Activated T-cell treated with anti-CD3 and anti-CD28 coated beads, Interleukin-2, amount 50 U/mL, for 72 hours (primary cell): ENCODE results near the gene CDK15. TPM values are rescaled to one million over a fixed set of nuclear protein-coding genes. Genes with fewer than 3 reads are reported as not detected.

Source experiments
- ATAC-seq, 2 donors: fragments of 150-1000 bp; cut with Tn5 transposase; replicated peaks in 1 of 2; 2 replicates each; pipeline ENCODE4 v1.10.0; 2021; ENCODE audit warnings: moderate library complexity in 2 of 2, mild to moderate bottlenecking in 1 of 2
- DNase-seq, 2 donors: peaks; one replicate each; pipeline ENCODE4 v3.0.0; 2021 to 2022; ENCODE audit warnings: mixed read lengths in 1 of 2
- H3K27ac Mint-ChIP-seq: one replicate; pipeline ENCODE4 v1.8.0; 2022; ENCODE audit warnings: mild to moderate bottlenecking, moderate library complexity, mixed read lengths
- H3K27me3 Mint-ChIP-seq: one replicate; pipeline ENCODE4 v1.8.0; 2022; ENCODE audit warnings: low read depth, mixed read lengths
- H3K36me3 Mint-ChIP-seq, 2 donors: one replicate each; pipeline ENCODE4 v1.8.0; 2022; ENCODE audit warnings: mixed read lengths in 2 of 2, mild to moderate bottlenecking in 1 of 2; ENCODE audit not compliant: insufficient read depth in 2 of 2
- H3K4me1 Mint-ChIP-seq: one replicate; pipeline ENCODE4 v1.8.0; 2022; ENCODE audit warnings: low read depth, mixed read lengths
- H3K4me3 Mint-ChIP-seq, 2 donors: one replicate each; pipeline ENCODE4 v1.8.0; 2022; ENCODE audit warnings: mild to moderate bottlenecking in 2 of 2, mixed read lengths in 2 of 2, moderate library complexity in 2 of 2
- H3K9me3 Mint-ChIP-seq, 2 donors: one replicate each; pipeline ENCODE4 v1.8.0; 2022; ENCODE audit warnings: mixed read lengths in 2 of 2
- total RNA-seq, 2 donors: library from RNA; stranded (reverse); gene quantifications; one replicate each; pipeline ENCODE4 v1.2.3, GENCODE V29; 2022

Gene CDK15
- total RNA-seq, 2 donors from 2014 or later: not detected

DNA sequence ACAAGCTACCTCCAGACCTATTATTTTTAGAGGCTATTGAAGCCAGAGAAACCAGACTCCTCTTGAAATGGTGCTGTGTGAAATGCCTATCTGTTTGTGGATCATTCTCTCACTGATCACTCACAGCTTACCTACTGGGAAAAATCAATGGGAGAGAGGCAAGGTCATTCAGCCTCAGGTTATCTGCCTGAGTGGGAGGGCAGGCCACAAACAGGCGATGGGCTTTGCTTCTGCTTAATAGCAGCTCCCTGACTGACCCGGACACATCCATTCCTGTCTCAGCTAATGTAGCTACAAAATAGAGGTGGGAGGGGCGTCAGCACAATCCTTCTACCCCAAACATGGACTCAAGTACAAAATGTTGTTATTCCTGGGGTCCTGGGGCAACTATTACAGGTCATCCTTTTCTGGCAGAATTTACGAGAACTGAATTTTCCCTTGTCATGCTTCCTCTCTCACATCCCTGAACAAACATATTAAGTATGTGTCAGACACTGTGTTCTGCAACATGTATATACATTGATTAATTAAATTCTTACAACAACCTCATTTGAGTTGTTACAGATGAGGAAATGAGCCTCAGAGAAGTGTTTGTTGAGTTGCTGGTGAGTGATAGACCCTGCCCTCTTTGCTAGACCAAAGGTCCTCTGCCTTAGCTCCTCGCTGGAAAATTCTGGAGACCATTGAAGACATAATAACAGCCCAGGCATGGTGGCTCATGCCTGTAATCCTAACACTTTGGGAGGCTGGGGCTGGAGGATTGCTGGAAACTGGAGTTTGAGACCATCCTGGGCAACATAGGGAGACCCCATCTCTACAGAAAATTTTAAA is 60.5 kb downstream of the CDK15 start:
- H3K27me3 Mint-ChIP-seq: peaks cover 7% of the 10 kb centered on the region
- ATAC-seq (no peak), DNase-seq (no peak)
- H3K27ac Mint-ChIP-seq: no peak overlapping the region
- H3K4me1 Mint-ChIP-seq: no peaks in the 10 kb centered on the region
- H3K9me3 Mint-ChIP-seq: no peaks in the 10 kb centered on the region
- H3K4me3 Mint-ChIP-seq: no peak overlapping the region
- H3K36me3 Mint-ChIP-seq: no peaks in the 10 kb centered on the region

DNA sequence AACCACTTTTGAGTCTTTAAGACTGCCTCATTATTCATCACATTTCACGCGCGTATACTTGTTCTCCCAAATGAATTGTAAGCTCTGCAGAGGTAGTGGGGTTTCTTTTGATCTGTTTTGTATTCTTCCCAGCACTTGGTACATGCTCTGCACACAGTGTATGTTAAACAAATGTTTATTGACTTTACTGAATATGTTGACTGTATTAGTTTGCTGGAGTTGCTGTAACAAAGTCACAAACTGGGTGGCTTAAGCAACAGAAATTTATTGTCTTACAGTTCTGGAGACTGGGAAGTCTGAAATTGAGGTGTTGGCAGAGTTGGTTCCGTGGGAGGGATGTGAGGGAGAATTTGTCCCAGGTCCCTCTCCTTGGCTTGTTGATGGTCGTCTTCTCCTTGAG is 65.1 kb downstream of the CDK15 start:
- ATAC-seq: no peak
- H3K27ac Mint-ChIP-seq: no peak overlapping the region

DNA sequence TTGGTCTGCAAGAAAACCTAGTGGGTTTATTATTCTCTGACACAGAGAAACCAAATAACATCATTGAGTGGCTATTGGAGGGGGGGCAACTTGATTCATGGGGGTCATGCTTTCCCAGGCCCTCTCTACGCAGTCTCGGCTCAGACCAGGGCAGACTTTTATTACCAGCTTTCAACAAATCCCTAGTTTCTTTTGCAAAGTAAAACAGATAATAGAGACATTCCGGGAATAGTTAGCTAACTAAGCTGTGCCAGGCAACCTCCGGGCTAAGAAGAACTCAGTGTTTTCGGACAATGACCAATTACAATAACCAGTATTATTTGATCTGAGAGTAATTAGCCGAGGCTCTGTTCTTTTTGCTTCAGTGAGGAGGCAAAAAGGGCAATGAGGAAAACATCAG is 66.3 kb downstream of the CDK15 start:
- H3K27ac Mint-ChIP-seq: no peak overlapping the region
- peaks cover 17% of the 10 kb centered on the region for H3K27me3 Mint-ChIP-seq
- ATAC-seq (no peak), DNase-seq (no peak)
- no peaks in the 10 kb centered on the region for H3K36me3 Mint-ChIP-seq
- no peak overlapping the region for H3K4me3 Mint-ChIP-seq
- no peaks in the 10 kb centered on the region for H3K4me1 Mint-ChIP-seq
- H3K9me3 Mint-ChIP-seq: no peaks in the 10 kb centered on the region

More for the DNA sequence above, 65.1 kb downstream of the CDK15 start:
- DNase-seq: no peak
- no peaks in the 10 kb centered on the region for H3K36me3 Mint-ChIP-seq
- H3K4me3 Mint-ChIP-seq: no peak overlapping the region
- H3K27me3 Mint-ChIP-seq: peaks cover 17% of the 10 kb centered on the region
- H3K9me3 Mint-ChIP-seq: no peaks in the 10 kb centered on the region
- H3K4me1 Mint-ChIP-seq: no peaks in the 10 kb centered on the region

DNA sequence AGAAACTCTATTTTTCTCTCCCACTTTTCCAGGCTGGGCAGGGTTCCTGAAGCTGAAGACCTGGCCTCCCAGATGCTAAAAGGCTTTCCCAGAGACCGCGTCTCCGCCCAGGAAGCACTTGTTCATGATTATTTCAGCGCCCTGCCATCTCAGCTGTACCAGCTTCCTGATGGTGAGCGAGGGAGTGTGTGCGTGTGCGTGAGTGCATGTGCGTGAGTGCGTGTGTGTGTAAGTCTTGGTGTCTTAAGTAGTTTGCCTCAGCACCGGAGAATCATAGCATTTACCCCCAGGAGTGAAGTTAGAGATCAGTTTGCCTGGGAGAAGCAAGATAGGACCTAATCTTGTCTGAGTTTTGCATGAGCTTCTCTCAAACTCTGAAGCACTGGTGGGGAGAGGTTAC is 73.7 kb downstream of the CDK15 start:
- Mint-ChIP-seq H3K36me3 (no peaks in the 10 kb centered on the region), H3K27ac (no peak overlapping the region), H3K4me1 (peaks cover 9% of the 10 kb centered on the region), H3K4me3 (no peak overlapping the region), H3K27me3 (peaks cover 57% of the 10 kb centered on the region), H3K9me3 (no peaks in the 10 kb centered on the region)
- ATAC-seq (no peak), DNase-seq (no peak)

DNA sequence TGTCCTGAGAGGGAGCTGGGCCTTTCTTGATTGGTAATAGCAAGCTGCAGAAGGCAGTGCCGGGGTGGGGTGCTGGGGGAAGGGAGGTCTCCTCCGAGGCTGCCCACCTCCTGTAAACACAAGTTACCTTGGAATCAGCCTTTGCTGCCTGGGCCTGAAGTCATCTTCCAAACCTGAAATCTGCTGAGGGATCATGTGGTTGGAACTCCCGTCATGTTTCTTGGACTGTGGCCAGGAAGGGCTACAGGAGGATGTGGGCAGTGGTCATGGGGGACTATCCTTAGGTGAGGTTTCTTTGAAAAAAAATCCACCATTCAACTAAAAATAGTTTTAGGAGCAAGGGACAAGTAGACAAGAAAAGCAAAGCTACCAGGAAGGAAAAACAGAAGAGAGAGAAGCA is 74.2 kb downstream of the CDK15 start:
- H3K36me3 Mint-ChIP-seq: no peaks in the 10 kb centered on the region
- H3K27ac Mint-ChIP-seq: no peak overlapping the region

DNA sequence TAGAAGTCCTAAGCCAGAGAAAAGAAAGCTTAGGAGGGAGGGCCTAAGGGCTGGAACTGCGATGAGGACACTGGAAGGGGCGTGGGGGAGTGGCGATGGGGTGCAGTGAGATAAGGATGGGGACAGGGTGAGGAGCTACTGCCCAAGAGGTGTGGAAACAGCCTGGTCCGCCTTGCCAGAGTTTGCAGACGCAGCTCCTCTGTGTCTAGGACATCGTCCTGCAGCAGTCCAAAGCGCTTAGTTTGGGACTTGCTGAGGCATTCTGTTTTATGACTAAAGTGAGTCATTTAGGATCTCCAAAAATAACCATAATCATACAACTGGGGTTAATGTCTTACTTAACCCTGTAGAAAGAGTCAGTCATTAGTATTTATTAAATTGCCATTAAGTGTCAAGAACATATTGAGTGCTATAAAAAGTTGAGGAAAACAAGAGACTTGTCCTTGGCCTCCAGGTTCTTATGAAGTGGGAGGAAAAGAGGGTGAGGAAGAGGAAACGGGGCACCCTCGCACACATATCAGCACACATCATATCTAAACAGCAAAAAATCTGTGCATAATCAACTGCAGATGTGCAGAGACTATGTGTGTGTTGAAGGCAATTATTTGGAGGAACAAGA is 74.8 kb downstream of the CDK15 start:
- ATAC-seq (no peak), DNase-seq (no peak)
- H3K36me3 Mint-ChIP-seq: no peaks in the 10 kb centered on the region
- H3K4me1 Mint-ChIP-seq: peaks cover 9% of the 10 kb centered on the region
- H3K27ac Mint-ChIP-seq: no peak overlapping the region
- peaks cover 57% of the 10 kb centered on the region for H3K27me3 Mint-ChIP-seq
- no peak overlapping the region for H3K4me3 Mint-ChIP-seq
- no peaks in the 10 kb centered on the region for H3K9me3 Mint-ChIP-seq

More for the DNA sequence above, 74.2 kb downstream of the CDK15 start:
- ATAC-seq (no peak), DNase-seq (no peak)
- no peak overlapping the region for H3K4me3 Mint-ChIP-seq
- peaks cover 9% of the 10 kb centered on the region for H3K4me1 Mint-ChIP-seq
- H3K27me3 Mint-ChIP-seq: peaks cover 57% of the 10 kb centered on the region
- H3K9me3 Mint-ChIP-seq: no peaks in the 10 kb centered on the region

DNA sequence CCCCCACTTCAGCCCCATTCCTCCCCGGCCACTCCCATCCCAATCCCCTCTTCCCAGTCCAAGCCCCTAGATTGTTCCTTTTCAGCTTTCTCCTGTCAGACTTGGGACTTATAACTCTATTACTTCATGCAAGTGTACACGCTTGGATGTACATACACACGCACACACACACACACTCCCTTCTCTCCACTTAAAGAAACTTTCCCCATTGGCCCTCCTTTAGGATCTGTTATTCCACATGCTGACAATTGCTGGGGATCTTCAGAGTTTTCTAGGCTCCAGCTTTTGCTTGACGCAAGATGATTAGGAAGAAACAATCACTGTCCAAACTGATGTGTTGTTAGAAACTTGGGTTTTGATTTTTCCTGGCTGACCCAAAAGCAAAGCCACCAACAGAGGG is 75.4 kb downstream of the CDK15 start:
- Mint-ChIP-seq H3K9me3 (no peaks in the 10 kb centered on the region), H3K27me3 (peaks cover 57% of the 10 kb centered on the region), H3K36me3 (no peaks in the 10 kb centered on the region), H3K4me1 (peaks cover 9% of the 10 kb centered on the region), H3K4me3 (peak overlapping the region in 1 of 2 donors; percentile 50), H3K27ac (no peak overlapping the region)
- DNase-seq: no peak
- ATAC-seq: no peak

DNA sequence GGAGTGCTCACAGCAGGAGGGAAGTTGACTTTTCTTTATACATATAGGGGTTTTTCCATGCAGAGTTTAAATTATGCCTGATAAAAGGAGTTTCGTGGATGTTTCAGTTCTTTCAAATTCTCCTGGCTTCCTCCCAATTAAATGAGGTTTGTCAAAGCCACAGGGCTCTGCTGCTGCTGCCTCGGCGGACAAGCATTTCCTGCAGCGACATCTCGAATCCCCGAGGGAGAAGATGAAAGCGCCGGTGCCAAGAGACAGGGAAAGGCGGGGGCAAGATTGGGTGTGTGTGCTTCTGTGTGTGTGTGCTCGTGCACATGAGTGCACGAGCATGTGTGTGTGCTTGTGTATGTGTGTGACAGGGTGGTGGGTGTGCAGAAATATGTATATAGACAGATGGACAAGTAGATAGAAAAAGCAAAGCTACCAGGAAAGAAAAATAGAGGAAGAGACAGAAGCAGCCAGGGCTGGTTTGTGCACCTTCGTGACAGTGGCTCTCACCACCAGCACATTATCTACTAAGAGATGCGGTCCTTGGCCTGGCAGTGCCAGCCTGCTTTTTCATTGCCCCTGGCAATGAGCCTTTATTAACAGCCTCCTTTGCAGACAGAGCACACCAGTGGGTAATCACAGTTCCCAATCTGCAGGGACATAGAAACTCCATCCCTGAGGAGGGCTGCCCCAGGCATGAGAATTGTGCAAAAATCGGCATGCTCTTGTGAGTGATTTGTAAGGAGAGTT is 76.2 kb downstream of the CDK15 start:
- Mint-ChIP-seq H3K36me3 (no peaks in the 10 kb centered on the region), H3K27ac (no peak overlapping the region), H3K4me3 (peak overlapping the region; percentile 50 to 63), H3K27me3 (peaks cover 59% of the 10 kb centered on the region), H3K9me3 (no peaks in the 10 kb centered on the region), H3K4me1 (peaks cover 9% of the 10 kb centered on the region)
- no peak for ATAC-seq
- no peak for DNase-seq

DNA sequence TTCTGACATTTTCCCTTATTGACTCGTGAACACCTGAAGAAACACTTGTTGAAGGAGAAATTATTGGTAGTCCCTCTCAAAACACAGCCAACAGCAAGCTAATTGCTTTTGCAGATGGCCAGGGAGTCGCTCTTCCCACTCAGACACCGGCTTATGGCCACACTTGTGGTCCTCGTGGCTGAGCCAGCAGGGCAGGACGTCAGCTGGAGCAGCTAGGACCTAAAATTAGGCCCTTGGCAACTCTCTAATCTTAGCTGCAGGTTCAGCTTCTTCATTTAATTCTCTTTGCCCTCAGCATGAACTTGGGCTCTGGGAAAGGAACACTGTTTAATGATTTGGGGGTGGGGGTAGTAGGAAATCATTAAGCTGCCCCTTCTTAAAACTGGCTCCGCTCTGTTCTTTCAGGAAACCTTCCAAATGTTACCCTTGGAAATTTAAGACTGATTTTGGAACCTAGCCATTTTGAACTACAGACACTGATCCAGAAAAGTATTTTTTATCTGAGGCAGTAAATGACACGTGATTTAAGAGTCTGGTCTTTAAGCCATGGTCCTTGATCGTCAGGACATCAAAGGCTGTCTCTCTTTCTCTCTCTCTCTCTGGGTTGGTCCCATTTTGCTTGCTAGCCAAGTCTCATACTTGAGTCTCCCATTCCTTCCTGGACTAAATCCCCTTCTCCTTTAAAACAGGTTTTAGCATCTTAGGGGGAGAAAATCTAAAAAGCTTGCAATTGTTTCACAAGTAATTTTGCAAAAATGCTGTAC is 77.5 kb downstream of the CDK15 start:
- no peak for DNase-seq
- H3K4me1 Mint-ChIP-seq: peaks cover 9% of the 10 kb centered on the region
- H3K27ac Mint-ChIP-seq: no peak overlapping the region
- ATAC-seq: no peak
- no peak overlapping the region for H3K4me3 Mint-ChIP-seq
- H3K9me3 Mint-ChIP-seq: no peaks in the 10 kb centered on the region
- peaks cover 62% of the 10 kb centered on the region for H3K27me3 Mint-ChIP-seq
- no peaks in the 10 kb centered on the region for H3K36me3 Mint-ChIP-seq

DNA sequence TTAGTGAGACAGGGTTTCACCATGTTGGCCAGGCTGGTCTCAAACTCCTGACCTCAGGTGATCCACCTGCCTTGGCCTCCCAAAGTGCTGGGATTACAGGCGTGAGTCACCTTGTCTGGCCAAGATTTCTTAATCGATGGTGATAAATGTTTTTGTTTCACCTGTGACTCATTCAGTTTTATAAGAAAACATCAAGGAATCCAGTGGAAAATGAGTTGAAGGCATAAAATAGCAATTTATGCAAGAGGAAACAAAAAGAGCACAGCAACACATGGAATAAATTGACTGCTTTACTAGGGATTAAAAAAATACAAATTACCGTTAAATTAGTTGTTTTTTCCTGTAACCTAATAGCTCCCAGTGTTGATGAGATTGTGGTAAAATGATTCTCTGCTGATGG is 80.2 kb downstream of the CDK15 start:
- peaks cover 9% of the 10 kb centered on the region for H3K4me1 Mint-ChIP-seq
- DNase-seq (no peak), ATAC-seq (no peak)
- H3K4me3 Mint-ChIP-seq: no peak overlapping the region
- no peaks in the 10 kb centered on the region for H3K36me3 Mint-ChIP-seq
- H3K27ac Mint-ChIP-seq: no peak overlapping the region
- peaks cover 51% of the 10 kb centered on the region for H3K27me3 Mint-ChIP-seq
- no peaks in the 10 kb centered on the region for H3K9me3 Mint-ChIP-seq

DNA sequence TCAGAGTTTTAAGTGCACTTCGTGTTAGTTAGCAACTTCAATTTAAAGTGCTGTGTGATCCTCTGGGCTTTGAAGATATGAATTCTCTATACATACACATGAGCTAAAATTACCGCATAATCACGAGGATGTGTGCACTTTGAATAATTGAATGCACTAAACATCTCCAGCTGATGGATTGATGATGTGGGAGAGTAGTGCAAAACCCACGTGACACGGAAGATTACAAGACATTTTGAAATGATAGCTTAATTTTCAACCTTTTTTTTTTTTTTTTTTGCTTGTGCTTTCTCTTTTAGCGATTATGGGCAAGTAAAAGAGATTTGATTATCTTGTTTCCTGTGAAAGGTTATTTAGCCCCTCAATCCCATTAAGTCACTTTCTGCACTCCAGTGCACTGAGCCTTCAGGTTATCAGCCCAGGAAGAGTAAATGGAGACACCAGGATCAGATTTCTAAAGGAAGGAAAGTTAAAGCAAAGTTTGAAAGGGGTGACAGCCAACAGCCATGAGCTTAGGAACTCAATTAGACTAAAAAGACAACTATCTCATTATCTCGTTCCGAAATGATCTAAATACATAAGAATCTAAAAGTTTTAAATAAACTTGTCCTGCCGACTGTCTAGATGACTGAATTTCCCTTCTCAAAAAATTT is 81.6 kb downstream of the CDK15 start:
- Mint-ChIP-seq H3K9me3 (no peaks in the 10 kb centered on the region), H3K27ac (no peak overlapping the region), H3K4me3 (no peak overlapping the region), H3K27me3 (peaks cover 37% of the 10 kb centered on the region), H3K4me1 (no peaks in the 10 kb centered on the region), H3K36me3 (no peaks in the 10 kb centered on the region)
- no peak for ATAC-seq
- no peak for DNase-seq

DNA sequence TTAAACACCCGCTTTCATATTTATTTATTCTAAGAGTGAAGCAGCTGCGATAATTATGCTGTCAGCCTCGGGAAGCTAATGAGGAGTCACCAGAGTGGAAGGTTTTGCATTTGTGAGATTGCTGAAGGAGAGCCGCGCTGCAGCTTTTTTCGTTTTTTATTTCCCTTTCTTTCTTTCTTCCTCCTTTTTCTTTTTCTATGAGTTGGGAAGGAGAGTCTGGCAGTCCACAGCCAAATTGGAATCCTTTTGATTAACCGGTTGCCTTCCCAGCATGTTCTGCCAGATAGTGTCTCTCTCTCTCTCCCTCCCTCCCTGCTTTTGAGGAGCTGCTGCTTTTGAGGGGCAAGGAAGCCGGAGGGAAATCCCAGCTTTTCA is 82.1 kb downstream of the CDK15 start:
- no peak overlapping the region for H3K27ac Mint-ChIP-seq
- DNase-seq (no peak), ATAC-seq (no peak)
- H3K27me3 Mint-ChIP-seq: peaks cover 40% of the 10 kb centered on the region
- H3K4me1 Mint-ChIP-seq: no peaks in the 10 kb centered on the region
- no peak overlapping the region for H3K4me3 Mint-ChIP-seq
- H3K36me3 Mint-ChIP-seq: no peaks in the 10 kb centered on the region
- H3K9me3 Mint-ChIP-seq: no peaks in the 10 kb centered on the region
